Ovary (tissue), 3 donors: Measurements from ENCODE around the gene ITPR1.

Source experiments
- CTCF ChIP-seq, 3 donors: fragments of 450-650 bp in 2 of 3; fragments of 200-600 bp in 1 of 3; IDR thresholded peaks; one replicate each; pipeline versions ENCODE4 v1.5.1 to v1.8.0; 2016 to 2022; ENCODE audit warnings: antibody characterized with exemption in 3 of 3, mild to moderate bottlenecking in 1 of 3
- EP300 ChIP-seq: sonication (generic); formaldehyde crosslinking; IDR thresholded peaks from one replicate; pipeline ENCODE4 v1.6.1; 2017; ENCODE audit warnings: antibody characterized with exemption
- donor health status: DM: no; HTN: no; CAD: no.

GRCh38 chr3:4562595-4562994 is 69.4 kb downstream of the ITPR1 start:
- TF ChIP-seq CTCF (IDR thresholded peaks at IDR 0.05) (no peak), EP300 (no peak)
